SK-MEL-5 (cell line): ENCODE measurements around the gene GAB1. TPM values are rescaled to one million over a fixed set of nuclear protein-coding genes. Genes with fewer than 3 reads are reported as not detected.
"Not testable (repeated sequence)": the region's sequence is repeated elsewhere in the genome, so short reads cannot be mapped to it uniquely, and the experiment has no call there.

Source experiments
- DNase-seq: peaks from one replicate; pipeline ENCODE4 v3.0.0-alpha.2; 2016; ENCODE audit warnings: low read depth, low spot score
- in situ Hi-C: cut with HindIII; loops from 2 replicates; pipeline ENCODE4 v1.10.0; 2016; ENCODE audit warnings: low sequenced_read_pairs, high pct_unique_total_duplicates, low pct_unique_long_range_greater_than_20kb
- total RNA-seq: library from RNA; depleted of rRNA; stranded (reverse); fragments of >200 nt; shearing (Covaris generic); gene quantifications from 2 replicates; pipeline ENCODE4 v1.2.3, GENCODE V29; 2014

The GAB1 gene
- total RNA-seq, 1 experiment from 2014 or later, result 11.3 TPM

DNA sequence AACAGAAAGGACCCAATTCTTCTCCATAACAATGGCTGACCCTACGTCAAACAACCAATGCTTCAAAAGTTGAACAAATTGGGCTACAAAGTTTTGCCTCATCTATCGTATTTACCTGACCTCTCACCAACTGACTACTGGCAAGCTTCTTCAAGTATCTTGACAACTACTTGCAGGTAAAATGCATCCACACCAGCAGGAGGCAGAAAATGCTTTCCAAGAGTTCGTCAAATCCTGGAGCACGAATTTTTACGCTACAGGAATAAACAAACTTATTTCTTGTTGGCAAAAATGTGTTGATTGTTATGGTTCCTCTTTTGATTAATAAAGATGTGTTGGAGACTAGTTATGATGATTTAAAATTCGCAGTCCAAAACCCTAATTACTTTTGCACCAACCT is 6.7 kb upstream of the GAB1 start:
- no peak for DNase-seq
- in situ Hi-C loops, result no loop called here

DNA sequence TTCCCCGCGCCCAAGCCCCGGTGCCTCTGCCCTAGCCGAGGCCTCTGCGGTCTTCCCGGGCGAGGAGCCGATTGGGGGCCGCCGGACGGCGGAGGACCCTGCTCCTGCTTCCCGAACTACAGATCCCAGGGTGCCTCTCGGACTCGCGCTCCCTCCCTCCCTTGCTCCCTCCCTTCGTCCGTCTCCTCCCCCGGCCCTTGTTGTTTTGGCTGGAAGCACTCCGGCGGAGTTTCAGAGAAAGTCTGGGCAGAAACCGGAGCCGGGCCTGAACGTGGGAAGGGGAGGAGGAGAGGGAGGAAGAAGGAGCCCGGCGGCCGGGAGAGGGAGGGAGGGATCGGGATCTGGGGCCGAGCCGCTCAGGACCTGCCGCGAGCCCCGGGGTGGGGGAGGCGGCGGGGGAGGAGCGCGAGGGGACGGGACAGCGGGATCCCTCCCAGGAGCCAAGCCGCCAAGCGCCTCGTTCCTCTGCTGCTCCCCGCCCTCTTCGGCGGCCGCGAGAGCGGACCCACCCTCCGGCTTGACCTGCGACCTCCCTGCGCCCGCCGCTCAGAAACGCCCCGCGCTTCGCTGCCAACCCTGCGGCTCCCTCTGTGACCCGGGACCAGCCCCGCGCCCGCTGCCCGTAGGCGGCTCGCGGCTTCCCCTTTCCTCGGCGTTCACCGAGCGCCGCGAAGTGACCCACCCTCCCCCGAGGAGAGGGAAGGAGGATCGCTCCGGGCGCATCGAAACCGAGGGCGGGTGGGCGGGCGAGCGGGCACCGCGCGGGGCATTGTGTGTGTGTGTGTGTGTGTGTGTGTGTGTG is 496 bp upstream of the GAB1 start:
- in situ Hi-C loops, result no loop called here
- peak; percentile 81 for DNase-seq

DNA sequence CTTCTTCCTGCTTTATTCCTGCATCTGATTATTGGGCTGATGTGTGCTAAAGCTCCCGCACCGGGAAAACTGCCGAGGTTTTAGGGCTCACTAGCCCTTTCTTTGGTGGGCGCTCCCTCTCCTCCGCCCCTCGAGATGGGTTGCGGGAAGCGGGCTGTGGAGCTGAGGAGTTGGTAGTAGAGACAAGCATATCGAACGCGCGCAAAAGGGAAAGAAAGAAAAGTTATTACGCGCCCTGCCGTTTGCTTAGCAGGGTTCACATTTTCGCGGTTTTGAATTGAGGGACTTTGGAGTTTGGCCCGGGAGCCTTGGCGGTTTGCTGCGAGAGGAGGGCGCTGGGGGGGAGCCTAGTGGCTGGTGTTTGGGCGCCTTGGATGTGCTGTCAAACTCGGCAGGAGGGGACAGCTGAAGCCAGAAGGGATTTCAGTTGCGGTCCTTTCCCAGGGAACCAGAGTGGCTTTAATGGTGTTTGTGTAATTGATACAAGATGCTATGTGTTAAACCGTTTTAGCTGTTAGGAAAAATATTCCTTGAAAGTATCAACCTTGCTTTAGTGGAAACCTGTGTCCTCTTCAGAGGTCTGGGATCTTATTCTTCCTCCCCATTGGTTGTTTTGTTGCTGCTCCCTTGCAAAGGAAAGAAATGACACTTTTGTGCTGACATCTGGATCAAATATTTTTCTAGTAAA is 1.1 kb downstream of the GAB1 start:
- in situ Hi-C loops, result no loop called here
- no peak for DNase-seq

DNA sequence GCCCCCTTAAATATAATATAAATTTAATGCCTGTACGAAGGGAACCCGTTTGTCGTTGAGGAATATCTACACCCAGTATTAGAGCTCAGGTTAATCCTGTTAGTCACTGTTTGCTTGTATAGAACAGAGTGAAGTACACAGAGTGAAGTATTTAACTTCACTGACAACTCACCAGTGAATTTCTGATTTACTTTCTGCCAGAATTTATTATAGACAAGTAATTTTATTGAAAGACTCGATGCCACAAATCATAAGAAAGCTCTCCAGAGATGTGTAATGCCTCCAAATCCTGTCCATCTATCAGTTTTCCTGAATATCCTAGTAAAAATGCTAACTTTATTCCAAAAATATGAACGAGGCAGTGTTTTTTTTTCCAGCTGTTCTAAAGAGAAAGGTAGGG is 1.6 kb downstream of the GAB1 start:
- in situ Hi-C loops, result no loop called here

DNA sequence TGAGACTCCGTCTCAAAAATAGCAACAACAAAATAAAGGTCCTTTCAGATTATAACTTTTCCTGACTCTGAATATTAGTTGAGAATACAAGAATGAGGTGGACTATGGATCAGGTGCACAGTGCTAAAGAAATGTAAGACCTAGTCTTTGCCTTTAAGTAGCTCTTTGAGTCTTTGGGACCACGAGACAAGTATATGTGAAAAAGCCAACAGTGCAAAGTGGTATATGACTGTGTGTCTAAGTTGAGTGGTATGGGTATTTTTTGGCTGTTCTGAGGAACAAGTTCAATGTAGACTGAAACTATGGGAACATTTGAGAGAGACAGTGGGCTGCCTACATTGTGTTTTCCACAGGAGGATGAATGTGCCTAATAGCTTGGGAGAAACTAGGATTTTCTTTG is 2.8 kb downstream of the GAB1 start:
- in situ Hi-C loops, result no loop called here
- no peak for DNase-seq

More for the DNA sequence above, 1.6 kb downstream of the GAB1 start:
- DNase-seq, result no peak

DNA sequence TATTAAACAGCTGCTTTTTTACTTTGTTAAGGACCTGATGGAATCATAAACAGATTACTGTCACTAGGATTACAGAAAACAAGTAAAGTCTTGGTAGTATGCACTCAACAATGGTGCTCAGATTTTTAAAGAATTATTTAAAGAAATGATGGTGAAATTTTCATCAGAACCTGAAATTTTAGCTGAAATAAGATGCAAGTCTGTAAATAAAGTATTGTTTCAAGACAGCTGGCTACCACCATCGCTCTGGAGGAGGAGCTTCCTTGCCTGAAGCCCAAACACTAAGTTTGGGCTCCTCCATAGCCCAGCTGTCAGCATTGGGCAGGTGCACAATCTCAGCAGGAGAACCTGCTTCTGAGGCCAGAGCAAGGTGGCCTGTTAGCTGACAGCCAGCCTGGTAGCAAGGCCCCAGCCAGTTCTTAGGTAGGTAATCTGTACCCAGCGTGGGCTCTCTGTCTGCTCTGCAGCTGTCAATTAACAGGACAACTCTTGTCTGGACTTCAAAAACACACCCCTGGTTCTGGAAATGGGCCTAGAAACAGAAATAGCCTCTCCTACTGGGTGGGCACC is 4.6 kb downstream of the GAB1 start:
- in situ Hi-C loops, result no loop called here
- DNase-seq, result no peak

DNA sequence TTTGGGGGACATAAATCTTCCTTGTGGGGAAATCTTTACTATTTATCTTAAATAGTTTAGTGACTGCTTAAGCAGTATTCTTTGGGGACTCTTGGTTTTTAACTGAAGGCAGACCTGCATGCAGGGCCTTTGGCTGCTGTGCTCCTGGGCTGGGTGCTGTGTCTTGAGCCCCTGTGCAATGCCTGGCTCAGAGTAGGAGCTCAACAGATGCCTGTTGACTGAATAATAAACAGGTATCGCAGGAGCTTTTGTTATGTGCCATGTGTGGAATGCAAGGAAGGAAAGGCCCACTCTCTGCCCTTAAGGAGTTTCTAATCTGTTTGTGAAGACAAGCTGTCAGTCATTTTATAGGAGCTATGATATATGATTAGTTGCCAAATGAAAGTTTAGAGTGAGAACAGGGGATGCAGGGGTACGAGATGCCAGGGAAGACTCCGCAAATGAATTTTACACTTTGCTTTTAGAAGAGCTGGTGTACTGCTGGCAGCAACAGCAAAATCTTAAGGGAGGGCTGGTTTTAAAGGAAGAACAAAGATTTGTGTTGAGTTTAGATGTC is 6.7 kb downstream of the GAB1 start:
- no peak for DNase-seq
- in situ Hi-C loops, result no loop called here

DNA sequence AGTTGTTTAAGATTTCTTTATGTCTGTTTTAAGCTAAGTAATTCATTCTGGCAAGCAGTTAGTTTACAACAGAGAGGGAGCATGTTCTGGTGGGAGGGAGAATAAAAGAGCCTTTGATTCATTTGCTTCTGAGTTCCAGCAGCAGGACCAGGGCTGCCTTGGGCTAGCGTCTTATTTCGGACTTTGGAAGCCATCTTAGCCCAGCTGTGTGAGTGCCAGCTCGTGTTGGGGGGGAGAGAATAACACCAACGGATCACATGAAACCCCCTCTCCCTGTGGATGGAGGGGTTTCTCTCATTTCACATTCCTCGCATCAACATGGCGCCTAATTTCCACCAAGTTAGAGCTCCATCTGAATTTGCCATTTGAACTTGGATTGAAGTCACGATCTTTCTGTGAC is 7.4 kb downstream of the GAB1 start:
- in situ Hi-C loops, result no loop called here
- DNase-seq, result peak; percentile 82

DNA sequence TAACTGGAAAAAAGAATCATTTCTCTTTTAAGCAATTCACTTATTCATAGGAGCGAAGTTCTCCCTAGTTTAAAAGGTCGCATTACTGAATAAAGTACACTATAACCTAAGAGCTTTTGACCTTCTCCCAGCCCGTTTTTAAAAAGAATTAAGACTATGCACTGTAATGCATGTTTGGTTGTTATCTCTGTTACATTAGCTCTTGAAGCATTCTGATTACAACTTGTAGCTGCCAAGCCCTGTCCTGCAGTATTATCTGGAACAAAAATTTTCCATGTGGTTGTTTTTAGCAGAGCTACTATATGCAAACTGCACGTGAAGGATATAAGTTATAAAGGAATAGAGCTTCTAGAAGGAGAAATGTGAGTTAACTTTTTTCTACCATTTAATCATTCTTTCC is 8.1 kb downstream of the GAB1 start:
- no peak for DNase-seq
- in situ Hi-C loops, result no loop called here

DNA sequence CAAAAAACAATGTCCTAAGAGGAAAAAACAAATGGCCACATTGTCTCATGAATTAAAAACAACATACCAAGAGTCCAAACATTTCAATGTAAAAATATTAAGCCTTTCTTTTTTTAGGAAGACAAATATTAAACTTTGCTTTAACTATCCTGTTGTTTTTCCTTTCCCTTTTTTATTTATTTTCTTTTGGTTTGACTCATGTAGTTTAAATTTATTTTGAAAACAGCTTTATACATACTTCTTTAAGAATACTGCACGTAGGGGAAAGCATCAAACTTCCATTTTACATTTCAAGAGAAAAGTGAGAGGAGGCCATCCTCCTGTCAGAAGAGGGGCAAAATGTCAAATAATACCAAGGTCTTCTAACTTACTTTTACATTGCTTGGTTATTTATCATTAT is 8.7 kb downstream of the GAB1 start:
- DNase-seq, result no peak
- in situ Hi-C loops, result no loop called here

DNA sequence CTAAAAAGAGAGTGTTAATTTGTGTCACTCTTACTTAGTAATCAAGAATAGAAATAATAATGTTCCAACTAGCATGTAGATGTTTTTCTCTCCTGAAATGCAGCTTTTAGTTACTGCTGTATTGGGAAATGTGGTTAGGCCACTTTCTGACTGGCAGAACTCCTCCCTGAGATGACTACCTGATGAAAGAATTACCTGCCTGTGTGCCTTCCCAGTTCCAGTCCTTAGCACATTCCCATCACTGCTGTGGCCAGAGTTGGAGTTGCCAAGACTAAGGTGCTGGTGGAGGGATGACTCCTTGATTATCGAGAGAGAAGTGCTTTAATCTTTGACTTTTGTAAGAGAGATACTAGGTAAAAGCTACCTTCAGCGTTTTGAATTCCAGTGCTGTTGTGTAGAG is 9.5 kb downstream of the GAB1 start:
- DNase-seq, result no peak
- in situ Hi-C loops, result no loop called here

DNA sequence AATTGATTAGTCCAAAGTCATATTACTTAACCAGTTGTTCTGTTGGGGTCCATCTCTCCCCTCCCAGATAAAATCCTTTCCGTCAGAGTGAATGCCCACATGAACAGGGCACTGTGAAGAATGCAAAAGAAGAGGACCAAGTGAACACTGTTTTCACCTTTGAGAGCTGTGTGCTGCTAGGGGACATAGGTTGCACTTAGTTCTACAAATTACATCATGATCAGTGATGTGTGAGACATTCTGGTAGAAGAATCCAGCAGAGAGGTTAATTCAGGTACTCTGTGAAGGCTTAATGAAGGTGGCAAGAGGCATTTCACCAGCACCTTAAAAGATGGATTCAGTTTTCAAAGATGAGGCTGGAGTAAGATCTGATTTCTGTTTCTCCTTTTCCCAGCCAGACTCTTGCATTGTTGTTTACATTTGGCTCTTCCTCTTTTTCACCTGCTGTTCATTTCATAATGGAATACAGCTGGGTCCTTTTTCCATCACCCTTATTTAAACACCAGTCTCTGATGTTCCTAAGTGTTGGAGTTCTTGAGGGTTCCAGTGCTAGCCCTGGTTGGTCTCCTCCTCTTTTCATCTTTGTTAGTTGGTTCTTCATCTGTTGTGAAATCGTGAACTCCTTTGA is 10.9 kb downstream of the GAB1 start:
- in situ Hi-C loops, result no loop called here

DNA sequence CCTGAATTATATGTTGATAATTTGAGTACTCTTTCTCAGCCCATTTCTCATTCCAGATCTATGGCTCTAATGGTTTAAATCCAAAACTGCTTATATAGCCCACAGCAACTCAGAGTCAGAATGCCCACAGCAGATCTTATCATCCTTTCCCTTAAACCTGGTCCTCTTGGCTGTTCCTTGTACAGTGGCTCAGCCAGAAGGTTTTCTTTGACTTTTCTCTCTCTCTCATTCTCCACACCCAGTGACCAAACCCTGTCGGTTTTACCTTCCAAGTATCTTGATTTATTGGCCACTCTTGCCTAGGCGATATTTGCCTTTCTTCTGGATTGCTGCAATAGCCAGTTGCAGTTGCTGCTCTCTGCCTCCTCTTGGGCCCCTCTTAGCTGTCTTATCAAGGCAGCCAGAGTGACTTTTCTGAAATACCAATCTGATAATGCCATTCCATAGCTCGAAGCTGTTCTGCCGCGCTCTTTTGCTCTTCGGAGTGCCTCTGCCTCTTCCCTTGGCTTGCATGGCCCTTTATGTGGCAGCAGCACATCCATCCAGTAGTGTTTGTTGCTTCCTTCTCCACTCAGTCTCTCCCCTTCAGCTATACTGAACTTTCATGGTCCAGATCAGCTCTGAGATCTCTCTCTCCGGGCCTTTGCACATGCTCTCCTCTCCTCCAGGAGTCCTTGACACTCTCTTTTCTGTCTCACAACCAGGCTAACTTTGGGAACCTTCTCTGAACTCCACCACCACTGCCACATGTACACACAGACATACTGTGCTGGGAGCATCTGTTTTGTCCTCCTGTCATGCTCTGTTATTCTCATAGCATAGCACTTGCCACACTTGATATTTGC is 11.8 kb downstream of the GAB1 start:
- no peak for DNase-seq
- in situ Hi-C loops, result no loop called here

More for the DNA sequence above, 10.9 kb downstream of the GAB1 start:
- no peak for DNase-seq

DNA sequence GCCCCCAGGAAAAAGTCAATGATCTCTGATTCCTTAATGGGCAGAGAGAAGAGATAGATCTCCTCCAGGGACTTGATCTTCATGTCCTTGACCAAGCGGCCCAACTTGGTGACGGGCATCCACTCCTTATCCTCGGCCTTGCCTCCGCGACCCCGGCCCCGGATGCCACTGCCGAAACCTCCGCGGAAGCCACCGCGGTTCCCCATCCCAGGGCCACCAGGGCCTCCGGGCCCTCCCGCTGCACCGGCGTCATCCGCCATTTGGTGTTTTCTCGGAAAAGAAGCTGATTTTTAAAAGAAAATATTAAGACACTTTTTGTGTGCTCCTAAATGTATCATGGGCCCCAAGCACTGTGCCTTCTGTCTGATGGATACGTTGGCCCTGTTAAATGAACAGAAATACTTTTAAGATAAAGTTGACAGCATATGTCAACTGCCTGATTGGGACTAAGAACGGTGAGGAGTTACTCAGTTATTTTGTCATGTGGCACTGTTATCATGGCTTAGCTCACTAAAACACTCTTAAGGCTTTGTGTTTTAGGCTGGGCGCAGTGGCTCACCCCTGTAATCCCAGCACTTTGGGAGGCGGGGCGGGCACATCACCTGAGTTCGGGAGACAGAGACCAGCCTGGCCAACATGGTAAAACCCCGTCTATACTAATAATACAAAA is 13.3 kb downstream of the GAB1 start:
- in situ Hi-C loops, DNase-seq: not testable (repeated sequence)

DNA sequence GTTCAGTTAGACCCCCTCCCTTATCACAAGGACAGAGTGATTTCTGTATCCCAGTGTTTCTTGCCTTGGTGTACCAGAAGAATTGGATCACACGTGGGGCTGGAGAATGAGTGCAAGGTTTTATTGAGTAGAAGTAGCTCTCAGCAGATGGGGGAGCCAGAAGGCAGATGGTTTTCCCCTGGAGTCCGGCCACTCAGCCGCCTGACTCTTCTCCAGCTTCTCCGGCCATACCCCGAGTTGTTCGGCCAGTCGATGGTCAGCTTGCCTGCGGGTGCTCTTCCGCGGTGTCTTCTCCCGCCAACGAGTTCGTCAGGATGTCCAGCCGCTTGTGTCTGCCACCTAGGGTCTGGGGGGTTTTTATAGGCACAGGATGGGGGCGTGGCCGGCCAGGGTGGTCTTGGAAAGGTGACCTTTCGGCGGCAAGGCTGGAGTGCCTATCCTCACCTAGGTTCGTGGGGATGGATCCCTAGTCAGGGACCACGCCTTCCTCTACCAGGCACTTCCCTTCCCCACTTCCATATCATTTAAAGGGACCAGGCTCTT is 14.5 kb downstream of the GAB1 start:
- in situ Hi-C loops, result no loop called here
- no peak for DNase-seq

DNA sequence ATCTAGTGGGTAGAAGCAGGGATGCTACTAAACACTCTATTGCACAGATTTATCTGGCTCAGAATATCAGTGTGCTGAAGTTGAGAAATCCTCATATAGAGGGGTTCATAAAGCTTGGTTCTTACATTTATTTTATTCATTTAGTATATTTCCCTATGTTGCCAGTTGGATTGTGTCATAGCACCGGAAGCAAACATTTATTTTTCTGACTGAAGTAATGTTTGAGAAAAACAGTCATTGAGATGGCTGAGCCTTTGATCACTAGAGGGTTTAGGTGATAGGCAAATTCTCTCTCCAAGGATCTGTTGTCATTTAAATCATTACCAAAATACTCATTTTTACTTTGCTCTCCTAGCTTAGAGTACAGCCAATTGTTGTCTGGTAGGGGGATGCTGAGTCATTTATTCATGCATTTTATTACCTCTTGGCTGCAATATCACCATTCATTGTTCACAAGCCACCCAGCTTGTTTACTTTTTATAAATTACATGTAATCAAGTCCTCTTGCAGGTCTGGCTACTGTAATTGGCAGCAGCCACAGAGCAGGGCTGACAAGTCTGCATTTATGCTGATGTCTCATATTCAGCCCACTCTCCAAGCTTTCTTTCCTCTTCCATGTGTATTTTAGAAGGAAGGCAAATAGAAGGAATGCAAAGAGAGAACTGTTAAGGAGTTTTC is 15.2 kb downstream of the GAB1 start:
- DNase-seq, result no peak
- in situ Hi-C loops, result no loop called here
